K562 (cell line): ENCODE results near the gene DEGS2. TPM values are rescaled to one million over a fixed set of nuclear protein-coding genes. Genes with fewer than 3 reads are reported as not detected.

Experiments used
- ARHGAP35 ChIP-seq: fragments of 450-650 bp; IDR thresholded peaks from 2 replicates; pipeline ENCODE4 v1.6.1; 2018; ENCODE audit not compliant: partially characterized antibody
- FOXA1 ChIP-seq: fragments of 450-650 bp; IDR thresholded peaks from 2 replicates; pipeline ENCODE4 v1.6.1; 2016; ENCODE audit warnings: mild to moderate bottlenecking, borderline replicate concordance
- RREB1 ChIP-seq: fragments of 250-450 bp; sonication (Bioruptor Pico); IDR thresholded peaks from 2 replicates; pipeline ENCODE4 v1.4.0; 2020
- ZNF407 ChIP-seq: fragments of 450-650 bp; IDR thresholded peaks from 2 replicates; pipeline ENCODE4 v1.6.1; 2016; ENCODE audit warnings: low read depth
- ZNF76 ChIP-seq: fragments of 250-450 bp; sonication (Bioruptor Pico); IDR thresholded peaks from 2 replicates; pipeline ENCODE4 v1.4.0; 2020; ENCODE audit warnings: mild to moderate bottlenecking, moderate library complexity, borderline replicate concordance
- polyA plus RNA-seq, 8 experiments: library from polyadenylated mRNA; depleted of rRNA in 4 of 8; stranded (reverse) in 5 of 8; unstranded in 3 of 8; fragments of >200 nt; fragmentation: Nextera tagmentation in 2 of 8; fragmentation: Illumina TruSeq in 1 of 8; extraction: Ambion mirVana in 2 of 8; extraction: Trizol in 1 of 8; gene quantifications; 2 replicates each; pipeline versions ENCODE4 v1.2.1 to v1.2.3, GENCODE V29; 2011 to 2014; ENCODE audit warnings: inconsistent platforms in 1 of 8, missing spikeins in 1 of 8
- total RNA-seq, 7 experiments: library from RNA; depleted of rRNA in 6 of 7; stranded (reverse); fragments of >200 nt in 6 of 7; fragmentation: Illumina TruSeq in 2 of 7; extraction: Trizol in 2 of 7; gene quantifications; 2 replicates each; pipeline versions ENCODE4 v1.2.1 to v1.2.3, GENCODE V29; 2011 to 2021; ENCODE audit warnings: low replicate concordance in 1 of 7

The DEGS2 gene
- total and polyA plus RNA-seq, 9 of the 15 experiments (the other 6 are each of a cell fraction or from before 2014, with no cell fraction given): 0.22 to 2.9 (median 0.70) TPM

DNA sequence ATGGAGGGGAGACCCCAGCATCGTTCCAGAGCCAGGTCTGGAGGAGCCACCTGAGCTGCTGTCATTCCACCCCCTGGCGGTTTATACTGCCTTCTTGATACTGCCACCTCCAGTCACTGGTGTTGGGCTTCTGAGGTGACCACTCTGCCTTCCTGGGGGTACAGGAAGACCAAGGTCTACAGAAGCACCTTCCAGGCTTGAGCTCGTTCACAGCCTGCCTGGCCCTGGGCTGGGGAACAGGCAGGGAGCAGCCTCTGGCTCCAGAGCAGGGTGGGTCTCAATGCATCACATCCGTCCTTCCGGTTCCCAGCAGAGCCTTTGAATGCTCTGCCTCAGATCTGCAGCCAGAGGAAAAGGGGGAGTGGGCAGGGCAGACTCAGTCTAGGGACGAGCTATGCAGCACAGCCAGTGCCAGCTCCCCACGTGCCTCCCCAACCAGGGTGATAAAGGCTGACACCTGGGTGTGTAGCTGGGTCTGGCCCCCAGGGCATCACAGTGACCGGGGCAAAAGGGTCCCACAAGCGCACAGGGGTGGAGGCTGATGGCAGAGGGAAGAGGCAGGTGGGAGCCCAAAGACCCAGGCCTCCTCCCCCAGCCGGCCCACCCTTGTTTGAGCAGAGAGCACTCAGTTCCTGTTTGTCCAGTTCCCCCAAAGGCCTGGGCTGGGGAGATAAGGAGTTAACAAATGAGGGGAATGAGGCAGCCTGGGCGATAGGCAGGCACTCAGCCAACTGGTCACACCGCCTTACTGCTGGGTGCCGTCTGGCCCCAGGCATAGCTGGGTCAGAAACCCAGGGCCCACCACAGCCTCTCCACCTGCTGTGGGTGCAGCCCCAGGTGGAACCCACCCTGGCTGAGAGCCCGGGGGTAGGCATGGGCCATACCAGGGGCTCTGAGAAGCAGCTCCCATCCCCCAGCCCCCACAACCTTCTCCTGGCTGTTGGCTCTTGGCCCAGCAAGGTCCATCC is 17.1 kb downstream of the DEGS2 start (continued):
- TF ChIP-seq ZNF407 (no peak), RREB1 (no peak), ZNF76 (CRISPR knock-in tag) (no peak), ARHGAP35 (no peak), FOXA1 (0 out of 2 replicates have a peak, but pooled peaks have one; percentile 40)
